GM21576 (cell line): ENCODE data around the gene CADPS2.
"Not testable (repeated sequence)": the region's sequence is repeated elsewhere in the genome, so short reads cannot be mapped to it uniquely, and the experiment has no call there.

Experiments used
- ATAC-seq: cut with Tn5 transposase; IDR thresholded peaks from one replicate; pipeline ENCODE4 v1.9.1; 2021; ENCODE audit warnings: mild to moderate bottlenecking, moderate library complexity; ENCODE audit not compliant: unreplicated experiment

CADPS2 gene

GRCh38 chr7:122301858-122302760, 584.2 kb downstream of the CADPS2 start:
- ATAC-seq = no peak

GRCh38 chr7:122300956-122301833, 585.1 kb downstream of the CADPS2 start:
- ATAC-seq = no peak

- ATAC-seq = no peak
Measured at GRCh38 chr7:122300211-122300932, 585.9 kb downstream of the CADPS2 start.

GRCh38 chr7:122299624-122300210, 586.5 kb downstream of the CADPS2 start:
- ATAC-seq = no peak

GRCh38 chr7:122298618-122299017, 587.6 kb downstream of the CADPS2 start:
- ATAC-seq = no peak

GRCh38 chr7:122298131-122298530, 588.1 kb downstream of the CADPS2 start:
- ATAC-seq = no peak

GRCh38 chr7:122291189-122291588, 595.1 kb downstream of the CADPS2 start:
- no peak for ATAC-seq

- ATAC-seq = no peak
Measured at GRCh38 chr7:122290476-122290875, 595.8 kb downstream of the CADPS2 start.

- no peak for ATAC-seq
Measured at GRCh38 chr7:122289426-122289825, 596.8 kb downstream of the CADPS2 start.

- not testable (repeated sequence) for ATAC-seq
Measured at GRCh38 chr7:122284608-122285007, 601.7 kb downstream of the CADPS2 start.

- no peak for ATAC-seq
Measured at GRCh38 chr7:122273117-122273516, 613.1 kb downstream of the CADPS2 start.

- no peak for ATAC-seq
Measured at GRCh38 chr7:122269241-122269640, 617.0 kb downstream of the CADPS2 start.
